ENCODE data around the gene MEGF9. TPM values are rescaled to one million over a fixed set of nuclear protein-coding genes. Genes with fewer than 3 reads are reported as not detected.

The MEGF9 gene
- total RNA-seq, 2 experiments from 2014 or later: 5.1 to 10.2 TPM

DNA sequence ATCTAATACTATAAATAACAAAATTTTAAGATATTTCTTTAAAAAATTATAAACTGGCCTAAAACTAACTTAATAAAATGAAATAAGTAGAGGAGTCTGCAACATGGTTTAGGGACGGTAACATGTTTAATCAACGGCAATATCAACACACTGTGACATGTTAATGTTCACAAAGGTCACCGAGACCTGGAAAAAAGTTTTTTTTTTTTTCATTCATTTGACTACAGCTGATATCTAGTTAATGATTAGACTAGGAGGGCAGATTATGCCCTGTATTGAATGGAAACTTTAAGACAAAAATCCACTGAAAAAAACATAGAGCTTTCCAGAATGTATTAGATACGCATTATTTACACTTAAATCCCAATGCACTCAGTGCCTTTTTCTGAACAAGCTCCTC, 67.3 kb downstream of the MEGF9 start:
- Histone ChIP-seq H3K4me2 (ENCODE audit: low read length) (no peak overlapping the region), H3K4me1 (ENCODE audit: insufficient read depth, low read length, poor library complexity, severe bottlenecking) (no peaks in the 10 kb centered on the region), H3K36me3 (ENCODE audit: insufficient read depth, low read length) (no peaks in the 10 kb centered on the region), H3K27ac (ENCODE audit: low read depth, low read length, poor library complexity, severe bottlenecking) (no peak overlapping the region), H2AFZ (ENCODE audit: low read length) (no peak overlapping the region), H3K9me3 (ENCODE audit: low read length) (no peaks in the 10 kb centered on the region), H3K4me3 (ENCODE audit: low read depth, low read length, poor library complexity, severe bottlenecking) (no peak overlapping the region), H4K20me1 (ENCODE audit: insufficient read depth, low read length) (no peaks in the 10 kb centered on the region), H3K9me2 (ENCODE audit: insufficient read depth, low read length) (no peaks in the 10 kb centered on the region), H3K79me2 (ENCODE audit: insufficient read depth, low read depth, low read length) (no peaks in the 10 kb centered on the region)
- TF ChIP-seq, protein P1, sequence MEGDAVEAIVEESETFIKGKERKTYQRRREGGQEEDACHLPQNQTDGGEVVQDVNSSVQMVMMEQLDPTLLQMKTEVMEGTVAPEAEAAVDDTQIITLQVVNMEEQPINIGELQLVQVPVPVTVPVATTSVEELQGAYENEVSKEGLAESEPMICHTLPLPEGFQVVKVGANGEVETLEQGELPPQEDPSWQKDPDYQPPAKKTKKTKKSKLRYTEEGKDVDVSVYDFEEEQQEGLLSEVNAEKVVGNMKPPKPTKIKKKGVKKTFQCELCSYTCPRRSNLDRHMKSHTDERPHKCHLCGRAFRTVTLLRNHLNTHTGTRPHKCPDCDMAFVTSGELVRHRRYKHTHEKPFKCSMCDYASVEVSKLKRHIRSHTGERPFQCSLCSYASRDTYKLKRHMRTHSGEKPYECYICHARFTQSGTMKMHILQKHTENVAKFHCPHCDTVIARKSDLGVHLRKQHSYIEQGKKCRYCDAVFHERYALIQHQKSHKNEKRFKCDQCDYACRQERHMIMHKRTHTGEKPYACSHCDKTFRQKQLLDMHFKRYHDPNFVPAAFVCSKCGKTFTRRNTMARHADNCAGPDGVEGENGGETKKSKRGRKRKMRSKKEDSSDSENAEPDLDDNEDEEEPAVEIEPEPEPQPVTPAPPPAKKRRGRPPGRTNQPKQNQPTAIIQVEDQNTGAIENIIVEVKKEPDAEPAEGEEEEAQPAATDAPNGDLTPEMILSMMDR (conservative IDR thresholded peaks at IDR 0.05; ENCODE audit: low read length): no peak
- no peak for TF ChIP-seq EZH2phosphoT487 (IDR thresholded peaks at IDR 0.05; ENCODE audit: borderline replicate concordance, low read depth, low read length)
- ChIA-PET POLR2A (interaction anchor here (0.6 to 1.4 kb wide), 5 partner anchors 15 to 33 kb away, joined by 3 to 7 read pairs (median 3); no protein-coding TSS in a partner anchor), CTCF (ENCODE audit: unreplicated experiment) (no interaction called here)
- no TSS peak for BruUV-seq (replicated peaks)
- intact Hi-C loops (cut with micrococcal nuclease; ENCODE audit: unreplicated experiment): loop anchor here (5.0 kb wide), 1 partner anchor 50 kb away; no protein-coding TSS in a partner anchor
- no peak for DNase-seq (ENCODE audit: low spot score)

DNA sequence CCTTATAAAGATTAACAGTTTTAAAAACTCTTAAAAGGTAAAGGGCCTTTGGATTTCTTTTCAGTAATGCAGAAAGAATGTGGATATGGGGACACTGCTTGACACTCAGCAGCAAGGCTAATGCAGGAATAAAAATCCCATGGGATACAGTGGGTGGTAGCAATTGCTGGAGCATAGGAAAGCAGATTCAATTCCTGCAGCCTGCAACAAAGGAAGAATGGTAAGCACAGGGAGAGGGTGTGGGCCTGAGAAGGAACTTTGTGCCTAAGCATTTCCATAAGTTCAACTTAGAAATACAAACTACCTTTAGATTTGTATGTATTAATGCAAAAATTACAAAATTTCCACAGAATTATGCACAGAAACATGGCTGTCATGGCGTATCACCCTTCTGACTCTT, 68.5 kb downstream of the MEGF9 start:
- ChIA-PET CTCF (ENCODE audit: unreplicated experiment) (no interaction called here), POLR2A (interaction anchor here (1.0 kb wide), 1 partner anchor 12 kb away, joined by 3 read pairs; no protein-coding TSS in a partner anchor)
- Histone ChIP-seq H3K79me2 (ENCODE audit: insufficient read depth, low read depth, low read length) (no peaks in the 10 kb centered on the region), H2AFZ (ENCODE audit: low read length) (no peak overlapping the region), H3K36me3 (ENCODE audit: insufficient read depth, low read length) (no peaks in the 10 kb centered on the region), H3K9me3 (ENCODE audit: low read length) (no peaks in the 10 kb centered on the region), H3K9me2 (ENCODE audit: insufficient read depth, low read length) (no peaks in the 10 kb centered on the region), H3K4me3 (ENCODE audit: low read depth, low read length, poor library complexity, severe bottlenecking) (no peak overlapping the region), H3K27ac (ENCODE audit: low read depth, low read length, poor library complexity, severe bottlenecking) (no peak overlapping the region), H3K4me2 (ENCODE audit: low read length) (no peak overlapping the region), H4K20me1 (ENCODE audit: insufficient read depth, low read length) (no peaks in the 10 kb centered on the region), H3K4me1 (ENCODE audit: insufficient read depth, low read length, poor library complexity, severe bottlenecking) (no peaks in the 10 kb centered on the region)
- no TSS peak for BruUV-seq (replicated peaks)
- TF ChIP-seq, protein P1 (conservative IDR thresholded peaks at IDR 0.05; ENCODE audit: low read length): no peak
- no peak for TF ChIP-seq EZH2phosphoT487 (IDR thresholded peaks at IDR 0.05; ENCODE audit: borderline replicate concordance, low read depth, low read length)
- DNase-seq (ENCODE audit: low spot score): no peak
- intact Hi-C loops (cut with micrococcal nuclease; ENCODE audit: unreplicated experiment): loop anchor here (5.0 kb wide), 1 partner anchor 52 kb away; no protein-coding TSS in a partner anchor

DNA sequence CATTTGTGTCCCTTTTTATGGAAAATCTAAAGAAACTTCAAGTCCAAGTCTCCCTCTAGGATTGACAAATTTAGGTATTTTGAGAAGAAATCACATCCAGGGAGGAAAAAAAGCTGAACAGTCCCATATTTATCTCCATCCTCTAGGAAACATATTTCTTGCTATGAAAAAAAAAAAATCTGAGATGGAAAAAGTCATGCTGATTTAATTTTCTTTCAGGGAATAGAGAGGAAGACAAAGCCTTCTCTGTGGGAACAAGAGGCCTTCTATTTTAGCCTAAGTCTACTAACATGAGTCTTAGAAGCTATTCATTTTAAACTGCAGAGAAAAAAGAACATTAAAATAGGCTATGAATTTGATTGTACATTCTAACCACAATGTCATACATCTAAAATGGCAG, 71.2 kb downstream of the MEGF9 start:
- intact Hi-C loops (cut with micrococcal nuclease; ENCODE audit: unreplicated experiment): no loop called here
- Histone ChIP-seq H3K9me2 (ENCODE audit: insufficient read depth, low read length) (no peaks in the 10 kb centered on the region), H4K20me1 (ENCODE audit: insufficient read depth, low read length) (no peaks in the 10 kb centered on the region), H3K4me1 (ENCODE audit: insufficient read depth, low read length, poor library complexity, severe bottlenecking) (no peaks in the 10 kb centered on the region), H3K4me2 (ENCODE audit: low read length) (no peak overlapping the region), H2AFZ (ENCODE audit: low read length) (no peak overlapping the region), H3K36me3 (ENCODE audit: insufficient read depth, low read length) (no peaks in the 10 kb centered on the region), H3K79me2 (ENCODE audit: insufficient read depth, low read depth, low read length) (no peaks in the 10 kb centered on the region), H3K4me3 (ENCODE audit: low read depth, low read length, poor library complexity, severe bottlenecking) (no peak overlapping the region), H3K27ac (ENCODE audit: low read depth, low read length, poor library complexity, severe bottlenecking) (no peak overlapping the region), H3K9me3 (ENCODE audit: low read length) (no peaks in the 10 kb centered on the region)
- POLR2A ChIA-PET: interaction anchor here (0.7 to 0.9 kb wide), 2 partner anchors 74 to 504 kb away, joined by 3 to 4 read pairs; no protein-coding TSS in a partner anchor
- CTCF ChIA-PET (ENCODE audit: unreplicated experiment): no interaction called here
- BruUV-seq (replicated peaks): no TSS peak
- TF ChIP-seq EZH2phosphoT487 (IDR thresholded peaks at IDR 0.05; ENCODE audit: borderline replicate concordance, low read depth, low read length): no peak
- TF ChIP-seq, protein P1 (conservative IDR thresholded peaks at IDR 0.05; ENCODE audit: low read length): no peak
- no peak for DNase-seq (ENCODE audit: low spot score)

Data from OCI-LY7 (cell line).